ENCODE measurements around the gene ZC3H7A. TPM values are rescaled to one million over a fixed set of nuclear protein-coding genes. Genes with fewer than 3 reads are reported as not detected.

ZC3H7A gene
- total and polyA plus RNA-seq, 2 of the 8 experiments (the other 6 are each of a cell fraction or from before 2014, with no cell fraction given), result 32.0 to 55.9 TPM

DNA sequence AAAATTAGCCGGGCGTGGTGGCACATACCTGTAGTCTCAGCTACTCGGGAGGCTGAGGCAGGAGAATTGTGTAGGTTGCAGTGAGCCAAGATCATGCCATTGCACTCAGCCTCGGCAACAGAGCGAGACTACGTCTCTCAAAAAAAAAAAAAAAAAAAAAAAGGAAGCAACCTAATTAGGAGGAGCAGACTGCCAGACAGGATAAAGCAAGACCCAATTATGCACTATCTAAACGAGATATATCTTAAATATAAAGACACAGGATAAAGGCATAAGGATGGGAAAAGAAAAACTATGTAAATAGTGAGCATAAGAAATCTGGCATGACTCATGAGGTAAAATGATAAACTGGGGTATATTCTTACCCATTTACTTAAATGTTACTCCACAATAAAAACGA lies 59.3 kb downstream of the ZC3H7A start:
- WGBS, 2 experiments (ENCODE audit: extremely low coverage in 1 of 2, insufficient coverage in 1 of 2, insufficient read length in 1 of 2, insufficient replicate concordance in 2 of 2, low coverage in 1 of 2, low lambda C conversion rate in 2 of 2, missing lambda C conversion rate in 1 of 2), result 94% methylated on average over 7 of the region's 8 CpGs; no CpG with 5 or more reads in 1 of the 2 experiments
- H2AK5ac ChIP-seq (ENCODE audit: low read depth, low read length), result no peak overlapping the region
- peaks cover 2 to 6% (median 3%) of the 10 kb centered on the region in 4 experiments; a peak in 2 of 7 replicates for H3K4me1 ChIP-seq (replicated peaks in 1 of 4; ENCODE audit: control insufficient read depth in 3 of 4, insufficient read depth in 4 of 4, low read length in 3 of 4)
- H3K79me2 ChIP-seq (ENCODE audit: control insufficient read depth in 1 of 2, insufficient read depth in 2 of 2, low read length in 2 of 2), result peaks cover 0 to 34% of the 10 kb centered on the region in 2 experiments; a peak in 2 of 4 replicates
- FAIRE-seq (no peak), DNase-seq (ENCODE audit: low read depth in 1 of 2, low spot score in 2 of 2) (no peak)
- H3K4me3 ChIP-seq (ENCODE audit: extremely low read depth in 1 of 4, insufficient read depth in 2 of 4, low read depth in 3 of 4, low read length in 4 of 4), result no peak overlapping the region
- no peak overlapping the region for H2BK5ac ChIP-seq (ENCODE audit: low read depth, low read length)
- no peak overlapping the region for H2BK15ac ChIP-seq (ENCODE audit: low read length)
- H2BK20ac ChIP-seq (ENCODE audit: low read length), result no peak overlapping the region
- peaks cover 0 to 10% (median 9%) of the 10 kb centered on the region in 4 experiments; a peak in 6 of 8 replicates for H3K36me3 ChIP-seq (ENCODE audit: control insufficient read depth in 2 of 4, insufficient read depth in 4 of 4, low read length in 3 of 4)
- H3K27ac ChIP-seq (ENCODE audit: low read depth, low read length), result no peak overlapping the region
- no peak overlapping the region for H4K91ac ChIP-seq (replicated peaks; ENCODE audit: insufficient read length, low read length)
- H3K14ac ChIP-seq (ENCODE audit: insufficient read length), result no peak overlapping the region
- H4K20me1 ChIP-seq (replicated peaks in 1 of 2; ENCODE audit: control insufficient read depth in 1 of 2, insufficient read depth in 2 of 2, low read length in 2 of 2), result no peaks in the 10 kb centered on the region
- no peak overlapping the region for H3K56ac ChIP-seq (replicated peaks; ENCODE audit: insufficient read length, low read depth, low read length)
- no peak overlapping the region for H3K18ac ChIP-seq (ENCODE audit: extremely low read depth, low read length)
- CTCF ChIA-PET (ENCODE audit: partially characterized antibody), result interaction anchor here (0.5 to 2.4 kb wide), 7 partner anchors 23 to 674 kb away, joined by 3 to 10 read pairs (median 3); no protein-coding TSS in a partner anchor
- no peak overlapping the region for H3K4me2 ChIP-seq (ENCODE audit: insufficient read depth in 1 of 2, low read depth in 2 of 2, low read length in 2 of 2)
- H4K5ac ChIP-seq (ENCODE audit: insufficient read length, low read depth, low read length), result no peak overlapping the region
- TF ChIP-seq TEAD4 (IDR thresholded peaks at IDR 0.05; ENCODE audit: low read depth, low read length) (no peak), RNF2 (IDR thresholded peaks at IDR 0.05; ENCODE audit: borderline replicate concordance, low read depth, low read length, missing control alignments, poor library complexity, severe bottlenecking) (no peak), SUZ12 (IDR thresholded peaks at IDR 0.05; ENCODE audit: low read length) (no peak), CBX5 (IDR thresholded peaks at IDR 0.05; ENCODE audit: low read depth, low read length) (no peak), POLR2A (IDR thresholded peaks at IDR 0.05; ENCODE audit: control extremely low read depth in 1 of 2, low read depth in 2 of 2, low read length in 2 of 2) (no peak), CEBPB (IDR thresholded peaks at IDR 0.05; ENCODE audit: low read depth, low read length) (no peak), GTF2F1 (IDR thresholded peaks at IDR 0.05; ENCODE audit: borderline replicate concordance, low read depth, low read length) (no peak), YY1 (IDR thresholded peaks at IDR 0.05; ENCODE audit: low read depth, low read length) (no peak), GABPA (IDR thresholded peaks at IDR 0.05; ENCODE audit: borderline replicate concordance, insufficient read depth, low read length) (no peak), KDM4A (IDR thresholded peaks at IDR 0.05; ENCODE audit: low read depth, low read length, severe bottlenecking) (no peak), KDM5A (IDR thresholded peaks at IDR 0.05; ENCODE audit: low read length) (no peak), MAFK (IDR thresholded peaks at IDR 0.05; ENCODE audit: low read depth, low read length) (no peak), SIN3A (conservative IDR thresholded peaks at IDR 0.05 in 1 of 2, IDR thresholded peaks at IDR 0.05 in 1 of 2; ENCODE audit: low read depth in 1 of 2, low read length in 2 of 2) (no peak)
- no peak overlapping the region for H4K8ac ChIP-seq (ENCODE audit: extremely low read depth, insufficient read depth, low read length)
- POLR2A ChIA-PET (ENCODE audit: partially characterized antibody), result interaction anchor here (0.6 to 1.0 kb wide), 3 partner anchors 17 to 54 kb away, joined by 3 to 4 read pairs (median 3); no protein-coding TSS in a partner anchor
- no peaks in the 10 kb centered on the region; the same call in 1 of the 2 replicates for H3K79me1 ChIP-seq (ENCODE audit: low read depth, low read length)
- no peak overlapping the region for H3K23ac ChIP-seq (ENCODE audit: insufficient read length)
- H3K23me2 ChIP-seq (ENCODE audit: low read depth, low read length), result no peaks in the 10 kb centered on the region; the same call in 1 of the 2 replicates
- no peaks in the 10 kb centered on the region for H3K9me3 ChIP-seq (ENCODE audit: insufficient read depth in 2 of 2, low read depth in 1 of 2, low read length in 1 of 2)
- H2BK12ac ChIP-seq (ENCODE audit: low read depth, low read length), result no peak overlapping the region
- no peaks in the 10 kb centered on the region for H3K27me3 ChIP-seq (replicated peaks in 1 of 4; ENCODE audit: control insufficient read depth in 3 of 4, extremely low read depth in 1 of 4, insufficient read depth in 3 of 4, low read length in 3 of 4)
- H2AFZ ChIP-seq (ENCODE audit: low read length), result no peak overlapping the region
- H3K4ac ChIP-seq (replicated peaks; ENCODE audit: insufficient read length, low read depth, low read length), result no peak overlapping the region
- H2BK120ac ChIP-seq (replicated peaks; ENCODE audit: low read depth, low read length), result no peak overlapping the region
- H3K9ac ChIP-seq (replicated peaks in 1 of 4; ENCODE audit: extremely low read depth in 1 of 4, low read depth in 3 of 4, low read length in 3 of 4), result no peak overlapping the region
